SK-N-SH (cell line): ENCODE data around the gene CASP1. TPM values are rescaled to one million over a fixed set of nuclear protein-coding genes. Genes with fewer than 3 reads are reported as not detected.

Experiments used
- CTCF ChIA-PET: fragments of 300-600, 350-600 bp; formaldehyde crosslinking; extraction: SDS; loops from one replicate; lab custom pipeline; 2021; lab: Yijun Ruan, JAX
- POLR2A ChIA-PET: fragments of 350-600 bp; sonication (Branson Sonifier 250); formaldehyde crosslinking; extraction: SDS; loops from one replicate; lab custom pipeline; 2020; ENCODE audit warnings: antibody characterized with exemption, inconsistent platforms; lab: Yijun Ruan, JAX
- DNase-seq: peaks from one replicate; pipeline ENCODE4 v3.0.0; 2012
- H2AFZ ChIP-seq: fragments of 200-600 bp; sonication (generic); 2 replicates; pipeline ENCODE4 v1.8.1; 2016; ENCODE audit warnings: antibody characterized with exemption, mild to moderate bottlenecking, low read depth
- H3F3A ChIP-seq: fragments of 200-600 bp; sonication (generic); replicated peaks from 2 replicates; pipeline ENCODE3; 2016; ENCODE audit warnings: antibody characterized with exemption, mild to moderate bottlenecking; ENCODE audit not compliant: insufficient read depth
- H3K27ac ChIP-seq, 2 experiments: fragments of 200-500 bp in 1 of 2; fragments of 200-600 bp in 1 of 2; sonication (Bioruptor generic) in 1 of 2; sonication (generic), shearing (Covaris generic) in 1 of 2; 2 replicates each; pipeline versions ENCODE4 v1.5.1 to v1.6.1; 2014 to 2016; ENCODE audit warnings: low read depth in 2 of 2, inconsistent platforms in 1 of 2, low read length in 1 of 2, mild to moderate bottlenecking in 1 of 2, mixed read lengths in 1 of 2
- H3K27me3 ChIP-seq: fragments of 200-600 bp; sonication (generic), shearing (Covaris generic); 2 replicates; pipeline ENCODE4 v1.6.1; 2016; ENCODE audit warnings: mixed run types; ENCODE audit not compliant: insufficient read depth
- H3K36me3 ChIP-seq, 2 experiments: fragments of 200-500 bp in 1 of 2; fragments of 200-600 bp in 1 of 2; sonication (Bioruptor generic) in 1 of 2; sonication (generic) in 1 of 2; replicated peaks in 1 of 2; 2 replicates each; pipeline versions ENCODE3 to v1.5.1; 2014 to 2016; ENCODE audit warnings: low read length in 1 of 2, mild to moderate bottlenecking in 1 of 2; ENCODE audit not compliant: insufficient read depth in 2 of 2, control insufficient read depth in 1 of 2
- H3K4me1 ChIP-seq, 2 experiments: fragments of 200-500 bp in 1 of 2; fragments of 200-600 bp in 1 of 2; sonication (Bioruptor generic) in 1 of 2; sonication (generic), shearing (Covaris generic) in 1 of 2; 2 replicates each; pipeline versions ENCODE4 v1.5.1 to v1.6.1; 2014 to 2016; ENCODE audit warnings: low read depth in 1 of 2, low read length in 1 of 2, mixed run types in 1 of 2; ENCODE audit not compliant: insufficient read depth in 2 of 2, control insufficient read depth in 1 of 2
- H3K4me2 ChIP-seq: fragments of 200-600 bp; sonication (generic), shearing (Covaris generic); 2 replicates; pipeline ENCODE4 v1.6.1; 2017; ENCODE audit warnings: mixed run types
- H3K4me3 ChIP-seq, 2 experiments: fragments of 200-500 bp in 1 of 2; fragments of 200-600 bp in 1 of 2; sonication (Bioruptor generic) in 1 of 2; sonication (generic), shearing (Covaris generic) in 1 of 2; 2 replicates each; pipeline versions ENCODE4 v1.5.1 to v1.8.1; 2014 to 2016; ENCODE audit warnings: low read depth in 2 of 2, inconsistent platforms in 1 of 2, low read length in 1 of 2, mild to moderate bottlenecking in 1 of 2, mixed read lengths in 1 of 2, moderate library complexity in 1 of 2
- H3K79me2 ChIP-seq: fragments of 200-600 bp; sonication (generic); 2 replicates; pipeline ENCODE4 v1.8.1; 2017; ENCODE audit warnings: mild to moderate bottlenecking; ENCODE audit not compliant: insufficient read depth
- H3K9ac ChIP-seq: fragments of 200-600 bp; sonication (generic); 2 replicates; pipeline ENCODE4 v1.6.1; 2017; ENCODE audit warnings: mixed run types
- H3K9me2 ChIP-seq: fragments of 200-600 bp; sonication (generic); 2 replicates; pipeline ENCODE4 v1.6.1; 2017; ENCODE audit warnings: mixed run types
- H3K9me3 ChIP-seq: fragments of 200-600 bp; sonication (generic); 2 replicates; pipeline ENCODE4 v1.6.1; 2017; ENCODE audit warnings: mixed run types, mild to moderate bottlenecking, moderate library complexity
- H4K20me1 ChIP-seq: fragments of 200-600 bp; sonication (generic); 2 replicates; pipeline ENCODE4 v1.6.1; 2017; ENCODE audit warnings: mild to moderate bottlenecking, mixed run types; ENCODE audit not compliant: insufficient read depth
- CHD2 ChIP-seq: fragments of 150-350 bp; IDR thresholded peaks from 2 replicates; pipeline ENCODE4 v1.6.1; 2018; ENCODE audit warnings: low read length; ENCODE audit not compliant: partially characterized antibody
- EP300 ChIP-seq, 2 experiments: IDR thresholded peaks; 2 replicates each; pipeline versions ENCODE4 v1.4.0 to v1.6.1; 2012; ENCODE audit warnings: borderline replicate concordance in 1 of 2, low read depth in 1 of 2, low read length in 1 of 2
- EZH2phosphoT487 ChIP-seq: fragments of 200-600 bp; sonication (generic); IDR thresholded peaks from 2 replicates; pipeline ENCODE4 v1.6.1; 2017; ENCODE audit warnings: low read depth, mixed run types, mild to moderate bottlenecking, antibody characterized with exemption, moderate library complexity, borderline replicate concordance
- FOSL2 ChIP-seq: IDR thresholded peaks from 2 replicates; pipeline ENCODE4 v1.4.0; 2012; ENCODE audit warnings: low read depth, mild to moderate bottlenecking, moderate library complexity, borderline replicate concordance
- FOXJ3 ChIP-seq: sonication (generic); formaldehyde crosslinking; IDR thresholded peaks from 2 replicates; pipeline ENCODE4 v1.5.1; 2020; ENCODE audit warnings: mild to moderate bottlenecking, missing genetic modification reagents
- IRF3 ChIP-seq: fragments of 150-350 bp; IDR thresholded peaks from 2 replicates; pipeline ENCODE4 v1.6.1; 2016; ENCODE audit warnings: mild to moderate bottlenecking, low read depth, low read length
- JUND ChIP-seq: IDR thresholded peaks from 2 replicates; pipeline ENCODE4 v1.4.0; 2012
- MAX ChIP-seq: IDR thresholded peaks from 2 replicates; pipeline ENCODE4 v1.4.0; 2012; ENCODE audit warnings: low read depth
- MEF2A ChIP-seq: IDR thresholded peaks from 2 replicates; pipeline ENCODE4 v1.4.0; 2012; ENCODE audit warnings: low read depth, borderline replicate concordance
- POLR2AphosphoS5 ChIP-seq: IDR thresholded peaks from 2 replicates; pipeline ENCODE4 v1.6.1; 2012; ENCODE audit warnings: low read depth, low read length
- REST ChIP-seq: IDR thresholded peaks from 2 replicates; pipeline ENCODE4 v1.6.1; 2012; ENCODE audit warnings: mild to moderate bottlenecking, low read depth, low read length, moderate library complexity
- RFX5 ChIP-seq: IDR thresholded peaks from 2 replicates; pipeline ENCODE4 v1.6.1; 2012; ENCODE audit warnings: mild to moderate bottlenecking, improper control_type of control experiment, low read length
- SIN3A ChIP-seq: IDR thresholded peaks from 2 replicates; pipeline ENCODE4 v1.6.1; 2012; ENCODE audit warnings: low read depth, mild to moderate bottlenecking, low read length, moderate library complexity, borderline replicate concordance
- TAF1 ChIP-seq: IDR thresholded peaks from 2 replicates; pipeline ENCODE4 v1.6.1; 2012; ENCODE audit warnings: low read depth, mild to moderate bottlenecking, low read length, moderate library complexity, borderline replicate concordance
- TCF12 ChIP-seq: IDR thresholded peaks from 2 replicates; pipeline ENCODE4 v1.4.0; 2012
- TEAD4 ChIP-seq: IDR thresholded peaks from 2 replicates; pipeline ENCODE4 v1.4.0; 2012; ENCODE audit warnings: mild to moderate bottlenecking, borderline replicate concordance; ENCODE audit not compliant: insufficient read depth
- USF1 ChIP-seq: IDR thresholded peaks from 2 replicates; pipeline ENCODE4 v1.4.0; 2012; ENCODE audit warnings: low read depth, borderline replicate concordance
- YY1 ChIP-seq: IDR thresholded peaks from 2 replicates; pipeline ENCODE4 v1.4.0; 2012; ENCODE audit warnings: low read depth, mild to moderate bottlenecking
- ZBTB33 ChIP-seq: IDR thresholded peaks from 2 replicates; pipeline ENCODE4 v1.4.0; 2012; ENCODE audit warnings: low read depth, borderline replicate concordance
- WGBS: methylation state at CpG from one replicate; pipeline ENCODE4 v1.1.6; 2017; ENCODE audit warnings: low lambda C conversion rate; 5-methylcytosine and 5-hydroxymethylcytosine counted together
- polyA plus RNA-seq, 3 experiments: library from polyadenylated mRNA; depleted of rRNA; stranded (reverse); fragments of >200 nt; gene quantifications; 2 replicates each; pipeline ENCODE4 v1.2.3, GENCODE V29; 2012

Gene CASP1
- polyA plus RNA-seq, 1 of the 3 experiments (the other 2 are of a cell fraction): not detected

DNA sequence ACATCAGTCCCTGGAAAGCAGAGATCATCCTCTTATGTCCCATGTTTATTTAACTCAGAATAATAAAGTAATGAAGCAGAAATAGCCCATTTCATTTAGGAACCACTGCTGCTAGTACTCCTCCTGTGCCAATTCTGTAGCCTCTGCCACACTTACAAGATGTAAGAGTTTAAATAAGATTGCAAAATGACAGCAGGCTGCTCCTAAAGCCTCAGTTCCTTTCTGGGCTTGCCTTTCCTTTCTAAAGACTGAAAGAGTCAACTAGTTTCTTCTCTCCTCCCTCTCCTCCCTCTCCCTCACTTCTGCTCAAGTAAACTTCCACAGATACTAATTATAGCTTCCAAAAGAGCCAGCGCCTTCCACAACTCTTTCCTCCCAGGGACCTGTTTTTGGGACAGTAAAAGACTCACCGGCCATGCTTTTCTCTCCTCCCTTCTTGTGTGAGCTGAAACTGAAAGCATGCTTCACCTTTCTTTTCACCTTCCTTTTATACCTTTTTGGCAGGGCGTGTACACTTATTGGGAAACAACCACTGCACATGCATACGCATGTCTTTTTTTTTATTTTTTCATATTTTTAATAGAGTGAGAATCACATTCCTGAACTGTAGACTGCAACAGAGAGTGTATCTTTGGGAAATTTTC, 36.3 kb upstream of the CASP1 start:
- TF ChIP-seq FOXJ3 (no peak), IRF3 (no peak), REST (no peak), JUND (no peak), YY1 (no peak), POLR2AphosphoS5 (no peak), SIN3A (no peak), MAX (no peak), USF1 (no peak), TCF12 (no peak), TEAD4 (no peak), RFX5 (no peak)
- TF ChIP-seq, all 33 proteins: peak for 0
- ChIA-PET POLR2A (no interaction called here), CTCF (no interaction called here)

GRCh38 chr11:105070306-105070705, 35.4 kb upstream of the CASP1 start:
- DNase-seq: no peak
- Histone ChIP-seq H3K9ac (no peak overlapping the region), H3K4me3 (no peak overlapping the region), H3K27ac (no peak overlapping the region), H3K36me3 (no peaks in the 10 kb centered on the region), H3K9me3 (no peaks in the 10 kb centered on the region), H2AFZ (no peak overlapping the region), H3K4me1 (no peaks in the 10 kb centered on the region), H3K79me2 (no peaks in the 10 kb centered on the region), H3K4me2 (no peak overlapping the region), H3K9me2 (no peaks in the 10 kb centered on the region), H4K20me1 (no peaks in the 10 kb centered on the region), H3F3A (no peaks in the 10 kb centered on the region), H3K27me3 (no peaks in the 10 kb centered on the region)
- CTCF ChIA-PET: no interaction called here
- POLR2A ChIA-PET: no interaction called here
- WGBS: 65% methylated on average over 4 of the region's 4 CpGs
- TF ChIP-seq EZH2phosphoT487 (no peak), ZBTB33 (no peak), TCF12 (no peak), TEAD4 (no peak), TAF1 (no peak), POLR2AphosphoS5 (no peak), FOSL2 (no peak), RFX5 (no peak), EP300 (IDR thresholded peaks at IDR 0.05; ENCODE audit: borderline replicate concordance in 1 of 2, low read depth in 1 of 2, low read length in 1 of 2) (no peak), MEF2A (no peak), JUND (no peak), MAX (no peak), CHD2 (no peak)

More for the DNA sequence above, 36.3 kb upstream of the CASP1 start:
- DNase-seq: no peak
- H3K4me3 ChIP-seq: no peak overlapping the region
- no peak overlapping the region for H2AFZ ChIP-seq
- no peaks in the 10 kb centered on the region for H3F3A ChIP-seq
- 72% methylated on average over 4 of the region's 4 CpGs for WGBS
- H3K9me2 ChIP-seq: no peaks in the 10 kb centered on the region
- no peaks in the 10 kb centered on the region for H3K9me3 ChIP-seq
- no peaks in the 10 kb centered on the region for H3K36me3 ChIP-seq
- H3K79me2 ChIP-seq: no peaks in the 10 kb centered on the region
- H3K27ac ChIP-seq: no peak overlapping the region
- no peak overlapping the region for H3K9ac ChIP-seq
- H4K20me1 ChIP-seq: no peaks in the 10 kb centered on the region
- H3K4me2 ChIP-seq: no peak overlapping the region
- no peaks in the 10 kb centered on the region for H3K4me1 ChIP-seq
- no peaks in the 10 kb centered on the region for H3K27me3 ChIP-seq
